Ovary (tissue), 9 donors: ENCODE results near the gene PLTP. TPM values are rescaled to one million over a fixed set of nuclear protein-coding genes. Genes with fewer than 3 reads are reported as not detected.

Source experiments
- DNase-seq, 5 donors: peaks; one replicate each; pipeline ENCODE4 v3.0.0-alpha.2; 2019 to 2020
- H3K27ac ChIP-seq, 2 donors: fragments of 200-600 bp; one replicate each; pipeline versions ENCODE4 v1.5.1 to v1.8.0; 2019 to 2022
- H3K27me3 ChIP-seq: fragments of 200-600 bp; one replicate; pipeline ENCODE4 v1.8.0; 2022
- H3K36me3 ChIP-seq: fragments of 200-600 bp; sonication (generic); one replicate; pipeline ENCODE4 v1.5.1; 2019
- H3K4me1 ChIP-seq: one replicate; pipeline ENCODE4 v1.8.1; 2013; ENCODE audit warnings: mild to moderate bottlenecking, moderate library complexity; ENCODE audit not compliant: insufficient read depth
- H3K4me3 ChIP-seq: fragments of 200-600 bp; sonication (generic); one replicate; pipeline ENCODE4 v1.5.1; 2017
- H3K9me3 ChIP-seq, 2 donors: fragments of 200-600 bp in 1 of 2; sonication (generic) in 1 of 2; one replicate each; pipeline versions ENCODE4 v1.5.1 to v1.8.1; 2013 to 2019; ENCODE audit warnings: mild to moderate bottlenecking in 1 of 2, moderate library complexity in 1 of 2
- CTCF ChIP-seq, 3 donors: fragments of 450-650 bp in 2 of 3; fragments of 200-600 bp in 1 of 3; IDR thresholded peaks; one replicate each; pipeline versions ENCODE4 v1.5.1 to v1.8.0; 2016 to 2022; ENCODE audit warnings: antibody characterized with exemption in 3 of 3, mild to moderate bottlenecking in 1 of 3
- EP300 ChIP-seq: sonication (generic); formaldehyde crosslinking; IDR thresholded peaks from one replicate; pipeline ENCODE4 v1.6.1; 2017; ENCODE audit warnings: antibody characterized with exemption
- POLR2A ChIP-seq: fragments of 450-650 bp; IDR thresholded peaks from one replicate; pipeline ENCODE4 v1.6.1; 2017; ENCODE audit warnings: antibody characterized with exemption, mild to moderate bottlenecking, moderate library complexity
- WGBS, 3 donors: extraction: QIAGEN DNeasy Blood & Tissue Kit in 1 of 3; methylation state at CpG; one replicate each; pipeline versions ENCODE4 v1.1.5 to v1.1.7; 2013 to 2017; 5-methylcytosine and 5-hydroxymethylcytosine counted together
- intact Hi-C, 4 donors: fragments of 100-400 bp; cut with DNase I; formaldehyde crosslinking; loops; one replicate each; pipeline versions ENCODE4 v1.11.0 to v1.15.1; 2022 to 2023
- polyA plus RNA-seq, 2 donors: library from polyadenylated mRNA; stranded (reverse); fragments of 200-250 nt in 1 of 2; fragments of 350-450 nt in 1 of 2; fragmentation: Illumina TruSeq in 1 of 2; extraction: RNeasy Lipid Tissue Mini Kit (QIAGEN cat#74804) in 1 of 2; gene quantifications; one replicate each; pipeline ENCODE4 v1.2.3, GENCODE V29; 2013 to 2014
- total RNA-seq, 7 donors: library from RNA; depleted of rRNA in 2 of 7; stranded (reverse); fragments of >200 nt in 2 of 7; fragmentation: NEBNext Ultra II Directional in 3 of 7; extraction: Animal tissue kit (Norgen Biotek cat#: 25700) in 3 of 7; gene quantifications; one replicate each; pipeline versions ENCODE4 v1.1.0 to v1.2.4, GENCODE V29; 2016 to 2023
- donor health status: DM: no; HTN: no; CAD: no; lungs with moderate emphysema.
- donor health status: DM: no; HTN: no; CAD: no.
- donor health status: Bipolar disorder and iron deficiency.
- donor health status: DM: yes; HTN: yes; CAD: no.
- donor health status: DM: no; HTN: no; CAD: no.
- donor health status: DM: yes; HTN: yes; CAD: no.

PLTP gene
- total and polyA plus RNA-seq, 9 donors, result 83.5 to 266 (median 138) TPM

- no peaks in the 10 kb centered on the region for H3K27me3 ChIP-seq
- H3K4me3 ChIP-seq, result no peak overlapping the region
- TF ChIP-seq CTCF (IDR thresholded peaks at IDR 0.05), result no peak
- TF ChIP-seq EP300, result no peak
- TF ChIP-seq POLR2A, result no peak
- peak overlapping the region; percentile 85 to 88 for H3K27ac ChIP-seq
- H3K4me1 ChIP-seq, result peaks cover 16% of the 10 kb centered on the region
- H3K9me3 ChIP-seq, result no peaks in the 10 kb centered on the region
- intact Hi-C loops, result loop anchor here in 2 of 4 donors (5.0 to 10.0 kb wide), 2 partner anchors 54 to 62 kb away; partner anchors contain the start of genes CTSA (in 1 of the 2), NEURL2 (in 1 of the 2), SPATA25 (in 1 of the 2) and ZSWIM1 (in 1 of the 2)
- 37 to 52% (median 40%) methylated on average over 18 to 20 of the region's 20 CpGs for WGBS, 3 donors
- no peaks in the 10 kb centered on the region for H3K36me3 ChIP-seq
- DNase-seq, result peak; percentile 78 to 89 (median 84)
Observed at GRCh38 chr20:45946149-45946970, 34.4 kb upstream of the PLTP start.

GRCh38 chr20:45945678-45946148 is 33.8 kb upstream of the PLTP start:
- 39 to 81% (median 42%) methylated on average over 13 of the region's 13 CpGs for WGBS, 3 donors
- no peaks in the 10 kb centered on the region for H3K9me3 ChIP-seq
- peaks cover 16% of the 10 kb centered on the region for H3K4me1 ChIP-seq
- DNase-seq, result peak in 4 of 5 donors; percentile 58 to 72 (median 65)
- H3K36me3 ChIP-seq, result no peaks in the 10 kb centered on the region
- H3K27me3 ChIP-seq, result no peaks in the 10 kb centered on the region
- no peak overlapping the region for H3K4me3 ChIP-seq
- intact Hi-C loops, result loop anchor here in 2 of 4 donors (5.0 to 10.0 kb wide), 2 partner anchors 53 to 61 kb away; partner anchors contain the start of genes CTSA (in 1 of the 2), NEURL2 (in 1 of the 2), SPATA25 (in 1 of the 2) and ZSWIM1 (in 1 of the 2)
- TF ChIP-seq POLR2A, result no peak
- no peak for TF ChIP-seq CTCF (IDR thresholded peaks at IDR 0.05)
- TF ChIP-seq EP300, result no peak
- H3K27ac ChIP-seq, result peak overlapping the region; percentile 85 to 88

- Histone ChIP-seq H3K4me1 (peaks cover 16% of the 10 kb centered on the region), H3K9me3 (no peaks in the 10 kb centered on the region), H3K27me3 (no peaks in the 10 kb centered on the region), H3K27ac (peak overlapping the region; percentile 85 to 88), H3K4me3 (no peak overlapping the region), H3K36me3 (no peaks in the 10 kb centered on the region)
- TF ChIP-seq EP300 (no peak), CTCF (IDR thresholded peaks at IDR 0.05) (no peak), POLR2A (no peak)
- no peak for DNase-seq
- intact Hi-C loops, result loop anchor here in 3 of 4 donors (5.0 to 10.0 kb wide), 3 partner anchors 48 to 60 kb away; partner anchors contain the start of genes CTSA (in 1 of the 3), NEURL2 (in 1 of the 3), SPATA25 (in 1 of the 3) and ZSWIM1 (in 1 of the 3)
- 73 to 85% (median 73%) methylated on average over 19 of the region's 19 CpGs for WGBS, 3 donors
Observed at GRCh38 chr20:45944965-45945677, 33.2 kb upstream of the PLTP start.
